ENCODE measurements around the gene HMGCLL1.

Gene HMGCLL1

DNA sequence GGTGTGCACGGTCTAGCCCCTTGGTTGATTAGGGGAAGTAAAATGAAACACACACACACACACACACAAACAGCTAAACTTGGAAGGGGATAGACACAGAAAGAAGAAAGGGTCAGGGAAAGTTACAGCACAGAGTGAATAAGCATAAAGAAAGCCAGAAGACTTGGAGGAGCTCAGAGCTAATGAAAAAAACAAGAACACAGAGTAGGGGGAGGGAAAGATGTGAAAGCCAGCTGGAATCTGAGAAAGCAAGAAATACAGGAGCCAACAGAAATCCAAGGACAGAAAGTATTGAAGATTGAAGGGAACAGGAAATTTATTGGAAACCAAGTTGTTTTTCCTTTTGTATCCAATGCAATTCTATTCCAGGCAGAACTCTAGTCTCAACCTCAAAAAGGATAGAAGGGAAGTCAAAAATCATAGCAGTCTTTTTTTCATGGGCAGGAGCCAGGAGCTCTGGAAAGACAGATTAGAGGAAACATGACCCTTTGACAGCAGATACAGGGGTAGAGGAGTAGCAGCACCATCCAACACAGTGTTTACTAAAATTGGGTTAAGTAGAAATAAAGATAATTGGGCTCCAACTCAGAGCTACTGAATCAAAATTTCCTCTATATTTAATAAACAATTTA is 10.1 kb downstream of the HMGCLL1 start:
- Histone ChIP-seq H3K36me3 (ENCODE audit: control insufficient read depth, insufficient read depth, low read length) (no peaks in the 10 kb centered on the region), H3K4me3 (ENCODE audit: low read depth, low read length) (no peak overlapping the region), H3K4me1 (ENCODE audit: control insufficient read depth, insufficient read depth, low read length) (peaks cover 2% of the 10 kb centered on the region), H3K27me3 (ENCODE audit: control insufficient read depth, insufficient read depth, low read length) (no peaks in the 10 kb centered on the region), H3K9me3 (ENCODE audit: control insufficient read depth, insufficient read depth, low read length) (no peaks in the 10 kb centered on the region), H3K9ac (ENCODE audit: low read depth, low read length) (no peak overlapping the region)

DNA sequence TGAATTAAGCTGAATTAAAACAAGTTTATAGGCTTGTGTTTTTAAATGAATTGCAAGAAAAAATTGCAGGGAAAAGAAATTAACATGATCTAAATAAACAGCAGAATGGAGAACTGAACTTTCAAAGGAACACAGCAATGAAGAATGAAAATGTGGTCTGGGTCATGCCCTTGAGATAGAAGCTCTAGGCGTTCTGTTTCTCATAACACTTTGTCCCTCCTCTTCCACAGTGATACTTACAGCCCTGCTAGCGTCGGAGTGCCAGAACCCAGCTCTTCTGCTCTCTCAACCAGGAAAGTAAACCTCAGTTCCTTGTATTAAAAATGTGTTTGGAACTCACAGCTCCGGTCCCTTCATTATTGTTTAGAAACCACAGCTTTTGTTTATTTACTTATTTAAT is 11.4 kb downstream of the HMGCLL1 start:
- Histone ChIP-seq H3K9me3 (ENCODE audit: control insufficient read depth, insufficient read depth, low read length) (no peaks in the 10 kb centered on the region), H3K4me3 (ENCODE audit: low read depth, low read length) (no peak overlapping the region), H3K36me3 (ENCODE audit: control insufficient read depth, insufficient read depth, low read length) (no peaks in the 10 kb centered on the region), H3K4me1 (ENCODE audit: control insufficient read depth, insufficient read depth, low read length) (peaks cover 2% of the 10 kb centered on the region), H3K9ac (ENCODE audit: low read depth, low read length) (no peak overlapping the region), H3K27me3 (ENCODE audit: control insufficient read depth, insufficient read depth, low read length) (no peaks in the 10 kb centered on the region)

DNA sequence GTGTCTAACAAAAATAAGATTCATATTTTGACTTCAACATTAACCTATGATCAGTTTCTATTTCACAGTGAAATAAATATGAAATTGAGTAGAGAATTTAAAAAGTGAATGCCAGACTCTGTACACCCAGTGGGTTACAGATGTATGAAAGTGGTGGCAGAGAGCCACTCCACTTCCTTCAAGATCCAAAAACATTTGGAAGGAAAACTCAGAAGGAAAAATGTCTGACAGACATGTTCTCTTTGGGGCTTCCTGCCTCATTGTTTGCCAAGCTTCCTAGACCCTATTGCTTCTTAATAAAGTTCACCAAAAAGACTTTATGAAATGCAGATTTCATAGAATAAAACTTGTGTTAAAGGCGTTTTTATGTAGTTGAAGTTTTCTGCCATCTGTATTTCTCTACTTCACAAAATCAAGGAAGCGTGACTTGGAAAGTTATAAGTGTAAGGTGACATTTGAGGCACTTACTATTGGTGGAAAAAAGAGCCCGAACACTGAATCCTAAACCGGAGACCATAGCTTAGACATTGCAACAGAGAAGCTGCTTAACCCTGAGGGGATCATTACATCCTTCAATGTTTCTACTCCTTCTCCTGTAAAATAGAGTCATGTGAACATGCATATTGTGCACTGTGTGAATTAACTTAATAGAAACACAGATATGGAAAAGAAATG is 12.8 kb downstream of the HMGCLL1 start:
- H3K36me3 ChIP-seq (ENCODE audit: control insufficient read depth, insufficient read depth, low read length): no peaks in the 10 kb centered on the region
- no peak overlapping the region for H3K4me3 ChIP-seq (ENCODE audit: low read depth, low read length)
- H3K9ac ChIP-seq (ENCODE audit: low read depth, low read length): no peak overlapping the region
- no peaks in the 10 kb centered on the region for H3K27me3 ChIP-seq (ENCODE audit: control insufficient read depth, insufficient read depth, low read length)
- H3K9me3 ChIP-seq (ENCODE audit: control insufficient read depth, insufficient read depth, low read length): no peaks in the 10 kb centered on the region
- peaks cover 2% of the 10 kb centered on the region for H3K4me1 ChIP-seq (ENCODE audit: control insufficient read depth, insufficient read depth, low read length)

GRCh38 chr6:55562318-55562717 is 16.7 kb downstream of the HMGCLL1 start:
- Histone ChIP-seq H3K36me3 (ENCODE audit: control insufficient read depth, insufficient read depth, low read length) (no peaks in the 10 kb centered on the region), H3K9me3 (ENCODE audit: control insufficient read depth, insufficient read depth, low read length) (no peaks in the 10 kb centered on the region), H3K4me1 (ENCODE audit: control insufficient read depth, insufficient read depth, low read length) (no peaks in the 10 kb centered on the region), H3K9ac (ENCODE audit: low read depth, low read length) (no peak overlapping the region), H3K27me3 (ENCODE audit: control insufficient read depth, insufficient read depth, low read length) (no peaks in the 10 kb centered on the region), H3K4me3 (ENCODE audit: low read depth, low read length) (no peak overlapping the region)

- Histone ChIP-seq H3K4me1 (ENCODE audit: control insufficient read depth, insufficient read depth, low read length) (no peaks in the 10 kb centered on the region), H3K27me3 (ENCODE audit: control insufficient read depth, insufficient read depth, low read length) (no peaks in the 10 kb centered on the region), H3K9ac (ENCODE audit: low read depth, low read length) (no peak overlapping the region), H3K9me3 (ENCODE audit: control insufficient read depth, insufficient read depth, low read length) (no peaks in the 10 kb centered on the region), H3K36me3 (ENCODE audit: control insufficient read depth, insufficient read depth, low read length) (no peaks in the 10 kb centered on the region), H3K4me3 (ENCODE audit: low read depth, low read length) (no peak overlapping the region)
Observed at GRCh38 chr6:55560290-55560885, 18.6 kb downstream of the HMGCLL1 start.

GRCh38 chr6:55557146-55557545 is 21.8 kb downstream of the HMGCLL1 start:
- H3K9me3 ChIP-seq (ENCODE audit: control insufficient read depth, insufficient read depth, low read length): no peaks in the 10 kb centered on the region
- no peaks in the 10 kb centered on the region for H3K4me1 ChIP-seq (ENCODE audit: control insufficient read depth, insufficient read depth, low read length)
- H3K36me3 ChIP-seq (ENCODE audit: control insufficient read depth, insufficient read depth, low read length): no peaks in the 10 kb centered on the region
- no peaks in the 10 kb centered on the region for H3K27me3 ChIP-seq (ENCODE audit: control insufficient read depth, insufficient read depth, low read length)
- no peak overlapping the region for H3K9ac ChIP-seq (ENCODE audit: low read depth, low read length)
- no peak overlapping the region for H3K4me3 ChIP-seq (ENCODE audit: low read depth, low read length)

DNA sequence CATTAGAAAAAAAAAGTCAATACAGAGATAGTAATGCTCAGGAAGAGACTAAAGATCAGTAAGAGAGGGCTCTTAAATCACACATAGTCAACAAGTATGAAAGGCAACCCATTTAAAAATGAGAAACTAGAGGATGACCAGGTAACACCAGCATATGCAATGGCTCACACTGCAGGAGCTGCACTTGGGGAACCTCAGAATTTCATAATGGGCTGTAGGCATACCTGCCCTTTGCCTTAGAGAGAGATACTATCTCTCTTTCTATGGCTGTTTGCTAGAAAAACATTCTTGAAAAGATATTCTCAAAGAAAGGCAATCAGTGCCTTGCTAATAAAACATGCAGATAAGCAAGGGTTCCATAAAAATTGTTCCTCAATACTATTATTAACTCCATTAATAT is 33.2 kb downstream of the HMGCLL1 start:
- Histone ChIP-seq H3K4me1 (ENCODE audit: control insufficient read depth, insufficient read depth, low read length) (no peaks in the 10 kb centered on the region), H3K4me3 (ENCODE audit: low read depth, low read length) (no peak overlapping the region), H3K9me3 (ENCODE audit: control insufficient read depth, insufficient read depth, low read length) (no peaks in the 10 kb centered on the region), H3K36me3 (ENCODE audit: control insufficient read depth, insufficient read depth, low read length) (no peaks in the 10 kb centered on the region), H3K9ac (ENCODE audit: low read depth, low read length) (no peak overlapping the region), H3K27me3 (ENCODE audit: control insufficient read depth, insufficient read depth, low read length) (no peaks in the 10 kb centered on the region)

GRCh38 chr6:55543633-55544309 is 35.2 kb downstream of the HMGCLL1 start:
- Histone ChIP-seq H3K9ac (ENCODE audit: low read depth, low read length) (no peak overlapping the region), H3K27me3 (ENCODE audit: control insufficient read depth, insufficient read depth, low read length) (no peaks in the 10 kb centered on the region), H3K9me3 (ENCODE audit: control insufficient read depth, insufficient read depth, low read length) (no peaks in the 10 kb centered on the region)

GRCh38 chr6:55541024-55541423 is 38.0 kb downstream of the HMGCLL1 start:
- Histone ChIP-seq H3K36me3 (ENCODE audit: control insufficient read depth, insufficient read depth, low read length) (no peaks in the 10 kb centered on the region), H3K9me3 (ENCODE audit: control insufficient read depth, insufficient read depth, low read length) (no peaks in the 10 kb centered on the region), H3K4me1 (ENCODE audit: control insufficient read depth, insufficient read depth, low read length) (no peaks in the 10 kb centered on the region), H3K9ac (ENCODE audit: low read depth, low read length) (no peak overlapping the region), H3K4me3 (ENCODE audit: low read depth, low read length) (no peak overlapping the region), H3K27me3 (ENCODE audit: control insufficient read depth, insufficient read depth, low read length) (no peaks in the 10 kb centered on the region)

More at GRCh38 chr6:55543633-55544309, 35.2 kb downstream of the HMGCLL1 start:
- Histone ChIP-seq H3K36me3 (ENCODE audit: control insufficient read depth, insufficient read depth, low read length) (no peaks in the 10 kb centered on the region), H3K4me3 (ENCODE audit: low read depth, low read length) (no peak overlapping the region), H3K4me1 (ENCODE audit: control insufficient read depth, insufficient read depth, low read length) (no peaks in the 10 kb centered on the region)

DNA sequence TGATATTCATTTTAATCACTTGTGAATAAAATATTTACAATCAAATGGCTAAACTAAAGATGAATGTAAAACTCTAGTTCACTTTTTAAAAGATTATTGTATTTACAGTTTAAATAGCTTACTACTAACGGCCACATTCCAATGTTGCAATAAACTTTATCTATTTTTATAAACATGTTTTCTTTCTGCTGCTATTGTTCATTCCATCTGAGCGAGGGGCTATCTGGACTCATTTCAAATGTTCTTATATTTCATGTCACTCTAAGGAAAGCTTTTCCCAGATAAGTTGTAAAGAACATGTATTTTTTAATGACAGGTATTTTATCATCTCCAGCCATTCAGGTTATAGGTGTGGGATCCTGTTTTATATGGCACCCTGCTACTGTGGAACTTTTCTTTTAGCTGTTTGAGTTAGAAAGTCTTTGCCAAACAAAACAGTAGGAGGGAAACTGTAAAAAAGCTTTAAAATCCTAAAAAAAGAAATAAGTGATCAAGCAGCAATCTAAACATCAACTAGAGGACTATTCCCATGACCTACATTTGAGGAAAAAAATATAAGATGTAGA is 42.5 kb downstream of the HMGCLL1 start:
- H3K9me3 ChIP-seq (ENCODE audit: control insufficient read depth, insufficient read depth, low read length): no peaks in the 10 kb centered on the region

GRCh38 chr6:55531496-55531895 is 47.5 kb downstream of the HMGCLL1 start:
- Histone ChIP-seq H3K9me3 (ENCODE audit: control insufficient read depth, insufficient read depth, low read length) (no peaks in the 10 kb centered on the region), H3K27me3 (ENCODE audit: control insufficient read depth, insufficient read depth, low read length) (no peaks in the 10 kb centered on the region), H3K4me1 (ENCODE audit: control insufficient read depth, insufficient read depth, low read length) (no peaks in the 10 kb centered on the region), H3K9ac (ENCODE audit: low read depth, low read length) (no peak overlapping the region), H3K4me3 (ENCODE audit: low read depth, low read length) (no peak overlapping the region), H3K36me3 (ENCODE audit: control insufficient read depth, insufficient read depth, low read length) (no peaks in the 10 kb centered on the region)

More for the DNA sequence above, 42.5 kb downstream of the HMGCLL1 start:
- H3K4me1 ChIP-seq (ENCODE audit: control insufficient read depth, insufficient read depth, low read length): no peaks in the 10 kb centered on the region
- no peak overlapping the region for H3K4me3 ChIP-seq (ENCODE audit: low read depth, low read length)
- H3K27me3 ChIP-seq (ENCODE audit: control insufficient read depth, insufficient read depth, low read length): no peaks in the 10 kb centered on the region
- H3K9ac ChIP-seq (ENCODE audit: low read depth, low read length): no peak overlapping the region
- H3K36me3 ChIP-seq (ENCODE audit: control insufficient read depth, insufficient read depth, low read length): no peaks in the 10 kb centered on the region
